Right ventricle myocardium inferior (tissue), 1 donor: Measurements from ENCODE around the gene BCL2L12. TPM values are rescaled to one million over a fixed set of nuclear protein-coding genes. Genes with fewer than 3 reads are reported as not detected.

Experiments
- ATAC-seq: fragments of 200-7000 bp; cut with Tn5 transposase; one replicate; pipeline ENCODE4 v1.9.1; 2020; ENCODE audit warnings: mild to moderate bottlenecking, moderate library complexity
- DNase-seq: peaks from one replicate; pipeline ENCODE4 v3.0.0; 2021; ENCODE audit errors: missing footprints
- intact Hi-C: fragments of 100-400 bp; cut with DNase I; formaldehyde crosslinking; loops from one replicate; pipeline ENCODE4 v1.11.0; 2022
- total RNA-seq: library from RNA; stranded (reverse); fragmentation: NEBNext Ultra II Directional; extraction: Animal tissue kit (Norgen Biotek cat#: 25700); gene quantifications from one replicate; pipeline ENCODE4 v1.2.1, GENCODE V29; 2021
- donor health status: DM: no; HTN: yes; CAD: no; lungs with severe emphysema.

BCL2L12 gene
- total RNA-seq, 1 donor from 2014 or later = 10.6 TPM

GRCh38 chr19:49658139-49658517, 7.6 kb upstream of the BCL2L12 start:
- DNase-seq (peak; percentile 63), ATAC-seq (no peak)
- intact Hi-C loops = no loop called here

DNA sequence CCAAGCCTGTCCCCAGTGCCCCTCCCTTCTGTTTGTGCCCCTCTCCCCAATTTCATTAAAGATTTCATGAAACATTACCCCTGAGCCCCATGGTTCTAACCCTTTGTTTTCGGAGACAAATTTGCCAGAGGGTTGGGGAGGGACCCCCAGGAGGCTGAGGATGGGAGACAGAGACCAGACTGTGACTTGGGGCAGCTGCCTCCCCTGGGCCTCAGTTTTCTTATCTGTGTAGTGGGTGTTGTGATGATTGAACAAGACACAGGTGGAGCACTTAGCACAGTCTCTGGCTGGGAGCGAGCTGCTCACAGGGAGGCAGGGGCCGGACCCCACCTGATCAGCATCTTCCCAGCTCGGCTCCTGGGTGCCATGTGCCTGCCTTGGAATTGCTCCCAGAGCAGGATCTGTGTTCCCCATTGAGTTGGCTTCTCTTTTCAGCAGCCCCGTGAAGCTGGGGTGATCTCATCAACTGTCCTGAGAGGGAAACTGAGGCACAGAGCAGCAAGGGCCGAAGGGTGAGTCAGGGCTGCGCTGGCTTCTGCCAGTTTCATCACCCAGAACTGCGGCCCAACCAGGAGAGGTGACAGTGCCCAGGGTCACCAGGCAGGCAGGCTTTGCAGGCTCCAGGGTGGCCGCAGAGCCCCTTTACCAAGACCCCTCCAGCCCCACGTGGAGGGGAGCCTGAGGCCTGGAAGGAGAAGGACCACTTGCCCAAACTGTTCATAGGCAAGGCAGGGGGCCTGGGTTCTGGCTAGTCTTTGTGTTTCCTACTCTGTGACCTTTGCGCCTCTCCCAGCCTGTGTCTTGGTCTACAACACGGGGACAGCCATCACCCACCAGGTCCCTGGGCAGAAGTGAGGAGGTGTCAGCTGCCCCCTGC, 6.9 kb upstream of the BCL2L12 start:
- peak; percentile 51 for DNase-seq
- ATAC-seq = no peak
- intact Hi-C loops = no loop called here

GRCh38 chr19:49660338-49660961, 5.3 kb upstream of the BCL2L12 start:
- DNase-seq = peak; percentile 1
- no peak for ATAC-seq
- intact Hi-C loops = no loop called here

DNA sequence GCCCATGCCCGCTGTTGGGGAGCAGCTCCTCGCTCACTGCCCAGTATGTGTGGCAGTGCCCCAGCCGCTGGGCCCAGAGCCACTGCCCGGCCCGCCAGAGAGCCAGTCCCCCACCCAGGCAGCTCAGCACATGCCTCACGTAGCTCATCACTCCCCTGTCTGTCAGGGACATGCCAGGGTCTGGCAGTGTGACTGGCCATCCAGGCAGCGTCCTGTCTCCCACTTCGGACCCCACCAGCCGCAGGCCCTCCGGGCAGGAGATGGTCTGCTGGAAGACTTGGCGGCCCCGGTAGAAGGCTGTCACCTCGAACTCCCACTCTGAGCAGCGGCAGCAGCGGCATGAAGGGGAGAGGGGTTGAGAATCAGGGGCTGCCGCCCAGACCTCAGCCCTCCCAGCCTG, 3.7 kb upstream of the BCL2L12 start:
- ATAC-seq (no peak), DNase-seq (peak; percentile 25)
- intact Hi-C loops = no loop called here

DNA sequence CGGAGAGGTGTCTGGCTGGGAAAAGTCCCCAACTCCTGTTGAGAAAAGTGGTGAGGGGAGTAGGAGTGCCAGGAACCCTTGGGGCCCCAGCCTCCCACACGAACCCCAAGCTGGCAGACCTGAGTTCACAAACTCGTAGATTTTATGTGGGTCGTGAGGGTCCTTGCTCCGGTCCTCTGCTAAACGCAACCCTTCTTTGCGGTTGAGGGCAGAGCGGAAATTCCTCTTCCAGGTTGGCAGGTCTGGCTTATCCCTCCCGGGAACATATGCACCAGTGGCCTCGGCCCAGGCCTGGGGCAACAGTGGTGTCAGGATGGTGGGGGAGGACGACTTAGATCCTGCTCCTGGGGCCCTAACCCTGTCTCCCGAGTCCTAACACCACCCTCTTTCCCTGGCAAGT, 2.5 kb upstream of the BCL2L12 start:
- intact Hi-C loops = no loop called here
- no peak for ATAC-seq
- DNase-seq = peak; percentile 9

DNA sequence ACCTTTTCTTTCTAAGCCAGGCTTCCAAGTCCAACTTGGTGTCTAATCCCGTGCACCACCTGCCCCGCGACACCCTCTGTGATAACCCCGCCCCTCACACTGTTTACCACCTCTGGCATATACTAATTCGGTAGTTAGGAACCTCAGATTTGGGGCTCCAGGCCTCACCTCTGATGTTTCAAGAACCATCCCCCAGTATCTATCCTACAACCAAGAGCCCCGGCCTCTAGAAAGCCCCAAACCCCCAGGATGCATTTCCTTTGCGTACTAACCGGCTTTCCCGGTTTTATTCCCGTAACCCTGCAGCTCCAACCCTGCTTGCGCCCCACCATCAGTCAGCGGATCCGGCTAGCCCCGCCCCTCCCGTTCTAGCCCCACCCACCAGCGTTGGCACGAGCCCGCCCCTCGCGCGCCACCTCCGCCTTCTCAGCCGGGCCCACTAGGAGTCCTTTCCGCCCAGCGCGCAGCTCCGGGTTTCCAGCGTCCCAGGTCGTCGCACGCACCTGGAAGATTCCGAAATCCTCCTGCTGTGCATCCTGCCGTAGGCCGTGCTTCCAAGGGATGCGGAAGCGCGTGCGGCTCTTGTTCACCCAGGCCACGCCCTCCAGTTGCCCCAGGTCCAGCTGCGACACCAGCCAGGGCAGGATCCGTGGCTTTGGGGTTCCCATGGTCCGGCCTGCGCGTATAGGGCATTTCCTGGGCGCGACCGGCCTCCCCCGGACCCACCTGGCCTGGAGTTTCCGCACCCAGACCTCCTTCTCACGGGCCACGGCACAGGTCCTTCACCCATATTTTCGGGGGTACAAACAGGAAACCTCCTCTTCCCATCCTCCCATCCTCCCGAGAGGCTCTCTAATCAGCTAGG, 1.3 kb upstream of the BCL2L12 start:
- intact Hi-C loops = no loop called here
- ATAC-seq (peak; percentile 76), DNase-seq (peak; percentile 93)

DNA sequence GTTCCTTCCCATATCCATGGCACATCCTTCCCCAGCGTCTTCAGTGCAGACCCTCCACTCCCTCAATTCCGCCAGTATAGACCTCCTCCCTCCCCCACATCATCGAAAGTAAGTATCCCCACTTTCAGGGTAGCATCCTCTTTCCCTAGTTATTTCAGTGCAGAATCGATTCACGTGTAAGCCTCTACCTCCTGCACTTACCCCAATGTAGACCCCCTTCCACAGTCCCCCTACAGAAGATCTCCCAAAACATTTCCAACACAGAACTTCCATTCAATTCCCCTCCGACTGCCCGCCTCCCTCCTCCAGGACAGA, 740 bp upstream of the BCL2L12 start:
- intact Hi-C loops = no loop called here
- no peak for ATAC-seq
- no peak for DNase-seq

- intact Hi-C loops = no loop called here
- no peak for ATAC-seq
- DNase-seq = no peak
Measured at GRCh38 chr19:49666120-49666444, 349 bp downstream of the BCL2L12 start.

DNA sequence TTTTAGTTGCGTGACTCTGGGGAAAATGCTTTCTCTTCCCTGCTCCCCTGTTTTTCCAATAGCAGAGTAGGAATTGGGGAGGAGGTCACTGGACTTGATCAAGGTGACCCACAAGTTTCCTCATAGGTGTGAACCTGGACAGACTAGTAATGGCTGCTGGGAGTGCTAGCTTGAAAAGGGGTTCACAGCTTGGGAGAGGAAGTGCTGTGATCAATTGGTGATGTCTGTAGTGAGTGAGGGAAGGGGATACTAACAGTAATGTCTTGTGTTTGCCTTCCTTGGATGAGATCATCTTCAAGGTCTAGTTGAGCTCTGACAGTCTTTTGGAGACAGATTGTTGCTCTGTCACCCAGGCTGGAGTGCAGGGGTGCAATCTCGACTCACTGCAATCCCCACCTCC, 1.7 kb downstream of the BCL2L12 start:
- ATAC-seq = no peak
- intact Hi-C loops = no loop called here
- no peak for DNase-seq

- no peak for DNase-seq
- intact Hi-C loops = no loop called here
Measured at GRCh38 chr19:49669516-49669915, 3.8 kb downstream of the BCL2L12 start.

DNA sequence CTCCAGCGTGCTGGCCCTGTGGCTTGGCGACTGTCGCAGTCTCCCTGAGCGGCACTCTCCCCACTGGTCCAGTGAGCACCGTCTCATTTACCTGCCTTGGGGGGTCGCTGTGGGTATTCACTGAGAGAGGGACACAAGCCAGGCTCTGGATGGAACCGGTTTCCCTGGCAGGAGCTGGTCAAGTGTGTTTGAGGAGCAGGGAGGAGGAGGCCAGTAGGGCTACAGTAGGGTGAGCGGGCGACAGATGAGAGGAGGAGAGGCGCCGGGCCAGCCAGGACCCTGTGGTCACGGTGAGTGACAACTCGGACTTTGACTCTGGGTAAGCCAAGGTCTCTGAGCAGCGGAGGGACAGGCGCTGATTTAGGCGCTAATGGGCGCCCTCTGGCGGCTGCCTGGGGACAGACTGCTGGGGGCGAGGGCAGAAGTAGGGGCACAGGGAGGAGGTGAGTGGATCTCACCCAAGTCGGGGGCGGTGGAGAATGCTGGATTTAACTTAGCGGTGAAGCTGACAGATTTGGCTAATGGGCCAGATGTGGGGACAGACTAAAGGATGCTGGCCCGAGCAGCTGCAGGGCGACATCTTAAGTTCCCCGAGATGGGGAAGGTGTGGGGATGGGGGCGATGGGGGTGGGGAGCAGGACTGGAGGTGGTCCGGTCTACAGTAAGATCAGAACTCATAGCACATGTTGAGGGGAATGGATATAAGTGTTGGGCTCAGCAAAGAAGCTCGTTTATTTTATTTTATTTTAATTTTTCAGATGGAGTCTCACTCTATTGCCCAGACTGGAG, 6.6 kb downstream of the BCL2L12 start:
- ATAC-seq = no peak
- intact Hi-C loops = loop anchor here (5.0 kb wide), 2 partner anchors 80 to 100 kb away; partner anchors contain the start of gene PRR12
- peak; percentile 91 for DNase-seq

More at GRCh38 chr19:49669516-49669915, 3.8 kb downstream of the BCL2L12 start:
- no peak for ATAC-seq

DNA sequence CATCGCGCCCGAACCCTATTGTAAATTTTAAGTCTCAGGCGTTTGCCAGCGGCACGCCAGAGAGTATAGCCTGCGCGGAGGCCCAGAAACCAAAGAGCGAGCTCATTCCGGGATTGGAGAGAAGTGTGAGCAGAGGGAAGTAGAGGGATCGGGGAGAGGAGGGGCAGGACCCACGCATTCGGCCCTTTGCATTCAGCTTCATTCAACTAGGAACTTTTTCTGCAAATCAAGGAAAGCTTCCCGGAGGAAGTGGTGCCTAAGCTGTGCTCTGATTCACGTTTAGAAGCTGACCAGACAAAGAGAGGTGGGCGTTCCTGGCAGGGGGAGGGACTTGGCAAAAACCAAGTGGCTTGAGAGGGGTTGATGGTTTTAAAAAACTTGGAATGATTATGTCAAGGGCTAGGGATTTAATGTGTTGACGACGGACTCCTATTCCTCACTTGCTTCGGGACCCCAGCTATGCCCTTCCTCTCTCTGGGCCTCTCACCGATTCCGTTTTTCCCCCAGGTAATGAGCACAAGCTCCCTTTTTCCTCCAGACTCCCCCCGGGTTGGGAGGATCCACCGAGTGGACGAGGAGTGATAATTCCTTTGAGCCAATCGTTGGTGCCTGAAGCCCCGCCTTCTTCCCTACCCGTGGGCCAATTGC, 10.5 kb downstream of the BCL2L12 start:
- DNase-seq = peak; percentile 77
- intact Hi-C loops = loop anchor here (2.0 to 5.0 kb wide), 3 partner anchors 35 to 224 kb away; partner anchors contain the start of genes AKT1S1, ALDH16A1, PIH1D1 and RRAS
- peak; percentile 51 for ATAC-seq

DNA sequence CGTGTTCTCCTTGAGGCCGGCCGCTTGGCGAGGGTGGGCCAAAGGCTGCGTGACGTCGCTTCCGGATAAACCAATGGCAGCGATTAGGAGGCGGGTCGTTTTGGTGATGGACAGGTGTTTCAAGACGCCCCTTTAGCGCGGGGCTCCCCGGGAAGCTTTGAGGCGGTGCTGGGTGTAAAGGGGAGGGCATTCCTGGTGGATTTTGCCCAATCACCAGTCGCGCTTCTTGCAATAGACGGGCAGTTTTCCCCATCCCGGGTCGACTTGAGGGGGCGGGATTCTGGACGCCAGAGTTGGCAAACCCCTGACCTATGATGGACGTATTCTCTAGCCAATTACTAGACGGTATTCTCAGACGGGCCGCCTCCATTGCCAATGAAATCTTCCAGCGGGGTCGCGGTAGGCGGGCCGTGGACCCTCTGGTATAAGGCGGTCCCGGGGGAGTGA, 11.1 kb downstream of the BCL2L12 start:
- intact Hi-C loops = loop anchor here (1.0 to 5.0 kb wide), 5 partner anchors 36 to 225 kb away; partner anchors contain the start of genes AKT1S1, ALDH16A1, FUZ and PIH1D1
- peak; percentile 92 for ATAC-seq
- peak; percentile 99 for DNase-seq

- ATAC-seq (no peak), DNase-seq (no peak)
- intact Hi-C loops = loop anchor here (1.0 to 5.0 kb wide), 5 partner anchors 37 to 225 kb away; partner anchors contain the start of genes AKT1S1, ALDH16A1, FUZ and PIH1D1
Measured at GRCh38 chr19:49677231-49677900, 11.6 kb downstream of the BCL2L12 start, which contains the start of gene PRMT1. TSS of gene PRMT1 (plus strand) at chr19:49677271. CDS start at chr19:49677281, 10 bp downstream.

DNA sequence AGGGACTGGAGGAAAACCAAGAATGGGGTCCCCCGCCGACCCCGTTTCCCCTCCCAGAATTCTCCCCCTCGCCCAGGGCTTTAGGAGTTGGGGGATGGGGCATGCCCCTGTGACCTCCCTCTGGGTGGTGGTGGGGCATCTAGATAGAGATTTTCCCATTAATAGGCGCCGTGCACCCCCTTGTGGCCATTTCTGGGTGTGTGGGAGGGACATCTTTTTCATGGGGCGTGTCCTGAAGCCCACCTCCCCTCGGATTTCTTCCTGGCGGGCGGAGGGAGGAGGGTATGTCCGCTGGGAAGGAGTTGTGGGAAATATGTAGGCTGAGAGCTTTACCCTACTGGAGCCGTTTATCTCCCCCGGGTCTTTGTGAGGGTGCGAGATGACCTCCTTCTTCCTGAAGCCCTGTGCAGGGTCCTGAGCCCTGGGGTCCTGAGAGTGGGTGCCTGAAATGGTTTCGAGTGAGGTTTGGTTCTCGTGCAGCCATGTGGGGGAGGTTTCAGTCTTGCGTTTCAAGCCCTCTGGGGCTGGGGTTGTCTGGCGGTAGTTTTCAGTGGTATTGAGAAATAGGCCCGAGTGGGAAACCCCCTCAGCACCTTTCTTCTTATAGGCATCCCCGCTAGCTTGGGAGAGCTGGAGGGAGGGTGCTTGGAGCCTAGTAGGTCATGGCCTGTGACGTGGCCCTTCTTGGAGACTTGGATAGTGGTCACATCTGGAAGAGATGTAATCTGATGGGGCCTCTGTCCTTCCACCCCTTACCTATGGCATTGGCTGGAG, 12.4 kb downstream of the BCL2L12 start:
- DNase-seq (peak; percentile 83), ATAC-seq (no peak)
- intact Hi-C loops = loop anchor here (1.0 to 5.0 kb wide), 5 partner anchors 37 to 226 kb away; partner anchors contain the start of genes AKT1S1, ALDH16A1, FUZ and PIH1D1

DNA sequence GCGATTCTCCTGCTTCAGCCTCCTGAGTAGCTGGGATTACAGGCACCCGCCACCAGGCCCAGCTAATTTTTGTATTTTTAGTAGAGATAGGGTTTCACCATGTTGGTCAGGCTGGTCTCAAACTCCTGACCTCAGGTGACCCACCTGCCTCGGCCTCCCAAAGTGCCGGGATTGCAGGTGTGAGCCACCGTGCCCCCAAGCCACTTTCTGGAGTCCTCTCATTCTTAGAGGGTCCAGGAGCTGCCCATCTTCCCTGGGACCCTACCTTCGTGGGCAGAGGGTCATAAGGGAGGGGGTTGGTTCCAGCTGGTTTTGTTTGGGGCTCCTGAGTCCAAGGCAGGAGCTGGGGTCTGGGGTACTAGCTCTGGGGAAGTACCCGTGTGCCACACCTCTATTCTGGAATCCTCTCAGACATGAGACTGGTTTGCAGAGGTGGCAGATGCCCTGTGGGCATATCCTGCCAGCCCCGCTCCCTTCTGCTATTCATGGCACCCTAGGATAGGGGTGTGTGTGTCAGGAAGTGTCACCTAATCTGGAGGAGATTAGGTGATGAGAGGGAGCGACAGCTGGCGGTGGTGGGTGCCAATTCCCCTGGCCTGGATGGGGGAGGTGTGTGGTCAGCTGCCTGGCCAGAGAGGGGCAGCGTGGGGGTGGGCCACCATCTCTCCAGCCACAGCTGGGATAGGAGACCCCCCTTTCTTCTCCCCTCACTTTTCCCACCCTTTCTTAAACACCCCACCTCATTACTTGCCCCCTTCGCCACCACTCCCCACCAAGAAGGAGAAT, 13.4 kb downstream of the BCL2L12 start:
- no peak for ATAC-seq
- peak; percentile 20 for DNase-seq
- intact Hi-C loops = loop anchor here (5.0 kb wide), 2 partner anchors 198 to 227 kb away; partner anchors contain the start of genes AKT1S1, ALDH16A1, PIH1D1 and TBC1D17
